Lung (tissue), 12 donors: ENCODE measurements around the gene ANKRD33B. TPM values are rescaled to one million over a fixed set of nuclear protein-coding genes. Genes with fewer than 3 reads are reported as not detected.
A peak's percentile ranks its signal among the peaks of the same experiment; 100 is the strongest.

Experiments
- ATAC-seq: fragments of 200-7000 bp; cut with Tn5 transposase; one replicate; pipeline ENCODE4 v1.9.1; 2020; ENCODE audit warnings: moderate number of reproducible peaks; ENCODE audit not compliant: insufficient read depth, low FRiP score
- DNase-seq, 3 donors: peaks; one replicate each; pipeline ENCODE4 v3.0.0-alpha.2; 2013 to 2017
- H3K27ac ChIP-seq, 2 donors: one replicate each; pipeline ENCODE4 v1.5.1; 2013; ENCODE audit warnings: mild to moderate bottlenecking in 2 of 2, moderate library complexity in 2 of 2, control low read depth in 1 of 2, inconsistent platforms in 1 of 2, low read depth in 1 of 2, low read length in 1 of 2
- H3K27me3 ChIP-seq, 3 donors: one replicate each; pipeline ENCODE4 v1.5.1; 2013; ENCODE audit warnings: low read length in 2 of 3; ENCODE audit not compliant: control insufficient read depth in 3 of 3, insufficient read depth in 3 of 3
- H3K36me3 ChIP-seq, 4 donors: one replicate each; pipeline ENCODE4 v1.5.1; 2013; ENCODE audit warnings: low read length in 4 of 4, mild to moderate bottlenecking in 1 of 4, moderate library complexity in 1 of 4; ENCODE audit not compliant: control insufficient read depth in 4 of 4, insufficient read depth in 4 of 4
- H3K4me1 ChIP-seq, 5 donors: one replicate each; pipeline ENCODE4 v1.5.1; 2013; ENCODE audit warnings: low read length in 5 of 5, mild to moderate bottlenecking in 2 of 5, moderate library complexity in 1 of 5; ENCODE audit not compliant: control insufficient read depth in 5 of 5, insufficient read depth in 5 of 5
- H3K4me3 ChIP-seq: one replicate; pipeline ENCODE4 v1.5.1; 2013; ENCODE audit warnings: mild to moderate bottlenecking, control low read depth, moderate library complexity
- H3K9ac ChIP-seq, 2 donors: one replicate each; pipeline ENCODE4 v1.5.1; 2013; ENCODE audit warnings: low read length in 2 of 2, control low read depth in 1 of 2; ENCODE audit not compliant: insufficient read depth in 1 of 2
- H3K9me3 ChIP-seq, 4 donors: one replicate each; pipeline ENCODE4 v1.5.1; 2013; ENCODE audit warnings: low read length in 3 of 4, mild to moderate bottlenecking in 1 of 4, moderate library complexity in 1 of 4; ENCODE audit not compliant: control insufficient read depth in 4 of 4, insufficient read depth in 3 of 4
- CTCF ChIP-seq: IDR thresholded peaks from 2 replicates; pipeline ENCODE4 v1.5.1; 2012; ENCODE audit warnings: mild to moderate bottlenecking; ENCODE audit errors: control extremely low read depth, extremely low read depth
- WGBS, 2 donors: extraction: QIAGEN DNeasy Blood & Tissue Kit; methylation state at CpG; one replicate each; pipeline ENCODE4 v1.1.7; 2013; 5-methylcytosine and 5-hydroxymethylcytosine counted together
- polyA plus RNA-seq, 2 donors: library from polyadenylated mRNA; stranded (reverse); fragments of 200-250 nt; gene quantifications; one replicate each; pipeline ENCODE4 v1.2.1, GENCODE V29; 2013
- total RNA-seq, 2 donors: library from RNA; depleted of rRNA in 1 of 2; stranded (reverse); fragments of >200 nt in 1 of 2; gene quantifications; one replicate each; pipeline ENCODE4 v1.2.1, GENCODE V29; 2014 to 2021
- donor health status: control.
- donor health status: control.
- donor health status: Bipolar disorder and iron deficiency.
- donor health status: healthy.
- donor health status: DM: yes; HTN: yes; CAD: no.

The ANKRD33B gene
- total and polyA plus RNA-seq, 4 donors, result 1.0 to 6.3 (median 2.1) TPM

DNA sequence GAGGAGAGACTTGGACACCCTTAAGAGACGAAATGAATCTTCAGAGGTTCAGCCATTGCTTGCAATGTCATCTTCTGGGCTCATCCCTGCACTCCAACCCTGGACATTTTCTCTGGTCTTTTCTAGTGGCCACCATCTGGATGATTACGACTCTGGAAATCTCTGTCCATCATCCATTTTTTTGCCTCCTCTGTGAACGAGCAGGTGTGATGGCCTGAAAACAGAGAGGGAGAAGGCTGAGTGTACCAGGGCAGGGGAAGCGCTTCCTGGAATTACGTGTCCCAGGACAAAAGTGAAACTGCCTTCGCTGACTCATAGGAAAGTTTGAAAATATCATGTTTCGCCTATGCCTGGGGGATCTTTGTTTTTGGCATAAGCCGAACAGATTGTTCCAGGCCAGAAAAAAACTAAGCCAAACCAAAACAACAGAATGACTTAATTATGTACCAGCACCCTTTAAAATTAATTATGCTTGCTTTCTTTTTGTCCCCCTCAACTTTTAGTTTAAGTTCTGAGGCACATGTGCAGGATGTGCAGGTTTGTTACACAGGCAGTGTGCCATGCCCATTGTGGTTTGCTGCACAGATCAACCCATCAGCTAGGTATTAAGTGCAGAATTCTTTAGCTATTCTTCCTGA, 31.9 kb downstream of the ANKRD33B start:
- peaks cover 0 to 17% (median 0%) of the 10 kb centered on the region in 5 donors for H3K4me1 ChIP-seq
- no peak overlapping the region for H3K4me3 ChIP-seq
- 29 to 30% methylated on average over 8 of the region's 8 CpGs for WGBS, 2 donors
- DNase-seq, result peak in 2 of 3 donors; percentile 22 to 36
- ATAC-seq, result peak; percentile 85
- H3K27ac ChIP-seq, result peak overlapping the region; percentile 69 to 80
- TF ChIP-seq CTCF, result no peak
- no peaks in the 10 kb centered on the region for H3K36me3 ChIP-seq
- no peaks in the 10 kb centered on the region for H3K9me3 ChIP-seq
- H3K9ac ChIP-seq, result no peak overlapping the region
- H3K27me3 ChIP-seq, result peaks cover 0 to 2% (median 0%) of the 10 kb centered on the region in 3 donors

GRCh38 chr5:10596310-10596703, 32.4 kb downstream of the ANKRD33B start:
- no peak for TF ChIP-seq CTCF
- Histone ChIP-seq H3K9me3 (no peaks in the 10 kb centered on the region), H3K4me3 (no peak overlapping the region), H3K36me3 (no peaks in the 10 kb centered on the region), H3K27me3 (peaks cover 0 to 2% (median 0%) of the 10 kb centered on the region in 3 donors), H3K4me1 (peaks cover 0 to 20% (median 3%) of the 10 kb centered on the region in 5 donors), H3K9ac (no peak overlapping the region), H3K27ac (peak overlapping the region; percentile 10 to 69)
- ATAC-seq (no peak), DNase-seq (no peak)
- 92 to 99% methylated on average over 3 of the region's 3 CpGs for WGBS, 2 donors

- WGBS, 2 donors, result 75 to 82% methylated on average over 1 of the region's 1 CpG
- no peak overlapping the region for H3K27ac ChIP-seq
- no peaks in the 10 kb centered on the region for H3K36me3 ChIP-seq
- no peak overlapping the region for H3K4me3 ChIP-seq
- peaks cover 0 to 2% (median 0%) of the 10 kb centered on the region in 3 donors for H3K27me3 ChIP-seq
- no peaks in the 10 kb centered on the region for H3K9me3 ChIP-seq
- H3K9ac ChIP-seq, result no peak overlapping the region
- TF ChIP-seq CTCF, result no peak
- peaks cover 0 to 20% (median 9%) of the 10 kb centered on the region in 5 donors for H3K4me1 ChIP-seq
- no peak for DNase-seq
- no peak for ATAC-seq
Measured at GRCh38 chr5:10596886-10597451, 33.1 kb downstream of the ANKRD33B start.
